ENCODE measurements around the gene SMG6. TPM values are rescaled to one million over a fixed set of nuclear protein-coding genes. Genes with fewer than 3 reads are reported as not detected.

Gene SMG6
- total RNA-seq, 6 experiments from 2014 or later = 7.4 to 10.4 (median 8.9) TPM

DNA sequence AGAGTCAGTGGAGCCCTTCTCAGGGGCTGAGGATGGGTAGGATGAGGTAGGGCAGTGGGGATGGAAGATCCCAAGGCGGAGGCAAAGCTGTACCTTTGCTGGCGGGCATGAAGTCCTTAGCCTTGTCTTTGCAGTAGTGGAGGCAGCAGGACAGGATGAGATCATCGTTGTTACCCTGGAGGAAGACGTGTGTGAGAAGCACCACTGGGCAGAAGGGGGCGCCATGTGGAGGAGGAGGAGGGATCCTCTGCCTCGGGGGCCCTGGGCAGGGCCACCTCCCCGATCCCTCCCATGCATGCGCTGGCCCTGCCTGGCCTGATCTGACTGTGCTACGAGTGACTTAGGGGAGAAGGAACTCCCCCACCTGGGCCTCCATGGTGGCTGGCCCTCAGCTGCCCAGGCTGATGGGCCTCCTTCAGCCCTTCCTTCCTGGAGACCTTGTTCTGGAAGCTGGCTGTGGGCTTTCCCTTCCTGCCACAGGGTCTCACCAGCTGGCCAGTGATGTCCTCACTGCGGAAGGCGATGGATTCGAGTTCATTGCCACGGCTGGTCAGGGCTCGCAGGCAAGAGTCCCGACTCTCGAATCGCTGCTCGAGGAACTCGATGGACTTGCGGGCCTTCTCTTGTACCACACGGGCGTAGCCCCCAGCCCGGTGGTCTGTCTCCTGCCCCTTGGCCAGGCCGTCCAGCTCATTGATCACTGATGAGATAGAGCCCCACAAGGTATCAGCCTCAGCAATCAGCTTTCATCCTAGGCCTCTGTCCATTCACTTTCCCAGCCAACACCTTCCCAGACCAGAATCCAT, 238.4 kb downstream of the SMG6 start:
- WGBS (ENCODE audit: insufficient coverage, low coverage, low lambda C conversion rate, missing lambda C conversion rate) = 57% methylated on average over 5 of the region's 24 CpGs
- Histone ChIP-seq H3K4me1 (peaks cover 0 to 33% (median 3%) of the 10 kb centered on the region in 4 donors), H3K4me3 (no peak overlapping the region), H3K9me3 (no peaks in the 10 kb centered on the region), H3K36me3 (no peaks in the 10 kb centered on the region), H3K27ac (peak overlapping the region; percentile 24 to 65 (median 40)), H3K27me3 (no peaks in the 10 kb centered on the region)
- ATAC-seq (peak; percentile 12 to 16 (median 13)), DNase-seq (no peak)
- intact Hi-C loops (cut with DNase I) = no loop called here
- TF ChIP-seq CTCF (IDR thresholded peaks at IDR 0.05) = peak in 3 of 4 donors; percentile 11 to 18 (median 18)
- TF ChIP-seq POLR2A (IDR thresholded peaks at IDR 0.05) = no peak

DNA sequence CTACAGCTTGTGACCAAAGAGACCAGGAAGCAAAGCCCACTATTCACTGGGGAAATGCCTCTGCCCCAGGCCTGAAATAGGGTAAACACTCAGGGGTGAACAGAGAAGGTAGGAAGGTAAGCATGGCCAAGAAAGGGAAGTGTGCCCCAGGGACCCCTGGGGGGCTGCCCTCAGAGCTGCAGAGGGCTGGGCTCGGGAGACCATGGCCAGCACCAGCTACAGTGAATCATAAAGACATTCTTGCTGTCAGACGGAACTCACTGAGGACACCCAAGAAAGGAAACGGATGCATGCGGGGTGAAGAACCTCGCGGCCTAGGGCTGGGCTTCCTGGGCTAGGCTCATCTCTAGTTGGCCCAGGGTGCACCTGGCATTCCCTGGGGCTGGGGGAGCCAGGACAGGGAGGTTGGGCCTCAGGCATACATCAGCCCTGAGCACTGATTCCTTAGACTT, 239.0 kb downstream of the SMG6 start:
- ATAC-seq = peak in 3 of 4 donors; percentile 2 to 12 (median 4)
- no peak for TF ChIP-seq CTCF (IDR thresholded peaks at IDR 0.05)
- TF ChIP-seq POLR2A (IDR thresholded peaks at IDR 0.05) = no peak

GRCh38 chr17:2064147-2064489, 239.5 kb downstream of the SMG6 start:
- intact Hi-C loops (cut with DNase I) = no loop called here
- H3K4me1 ChIP-seq = peaks cover 0 to 27% (median 3%) of the 10 kb centered on the region in 4 donors
- peak overlapping the region; percentile 36 to 65 (median 40) for H3K27ac ChIP-seq
- no peaks in the 10 kb centered on the region for H3K9me3 ChIP-seq
- TF ChIP-seq POLR2A (IDR thresholded peaks at IDR 0.05) (no peak), CTCF (IDR thresholded peaks at IDR 0.05) (no peak)
- H3K27me3 ChIP-seq = no peaks in the 10 kb centered on the region
- H3K4me3 ChIP-seq = no peak overlapping the region
- no peaks in the 10 kb centered on the region for H3K36me3 ChIP-seq
- ATAC-seq (peak in 2 of 4 donors; percentile 40 to 52), DNase-seq (no peak)
- 25% methylated on average over 4 of the region's 5 CpGs for WGBS (ENCODE audit: insufficient coverage, low coverage, low lambda C conversion rate, missing lambda C conversion rate)

More for the DNA sequence above, 239.0 kb downstream of the SMG6 start:
- H3K4me1 ChIP-seq = peaks cover 0 to 28% (median 3%) of the 10 kb centered on the region in 4 donors
- no peak overlapping the region for H3K4me3 ChIP-seq
- no peaks in the 10 kb centered on the region for H3K9me3 ChIP-seq
- no peaks in the 10 kb centered on the region for H3K36me3 ChIP-seq
- H3K27me3 ChIP-seq = no peaks in the 10 kb centered on the region
- intact Hi-C loops (cut with DNase I) = no loop called here
- H3K27ac ChIP-seq = peak overlapping the region; percentile 36 to 65 (median 40)
- no peak for DNase-seq
- no CpG with 5 or more reads among the region's 6 CpGs for WGBS (ENCODE audit: insufficient coverage, low coverage, low lambda C conversion rate, missing lambda C conversion rate)

DNA sequence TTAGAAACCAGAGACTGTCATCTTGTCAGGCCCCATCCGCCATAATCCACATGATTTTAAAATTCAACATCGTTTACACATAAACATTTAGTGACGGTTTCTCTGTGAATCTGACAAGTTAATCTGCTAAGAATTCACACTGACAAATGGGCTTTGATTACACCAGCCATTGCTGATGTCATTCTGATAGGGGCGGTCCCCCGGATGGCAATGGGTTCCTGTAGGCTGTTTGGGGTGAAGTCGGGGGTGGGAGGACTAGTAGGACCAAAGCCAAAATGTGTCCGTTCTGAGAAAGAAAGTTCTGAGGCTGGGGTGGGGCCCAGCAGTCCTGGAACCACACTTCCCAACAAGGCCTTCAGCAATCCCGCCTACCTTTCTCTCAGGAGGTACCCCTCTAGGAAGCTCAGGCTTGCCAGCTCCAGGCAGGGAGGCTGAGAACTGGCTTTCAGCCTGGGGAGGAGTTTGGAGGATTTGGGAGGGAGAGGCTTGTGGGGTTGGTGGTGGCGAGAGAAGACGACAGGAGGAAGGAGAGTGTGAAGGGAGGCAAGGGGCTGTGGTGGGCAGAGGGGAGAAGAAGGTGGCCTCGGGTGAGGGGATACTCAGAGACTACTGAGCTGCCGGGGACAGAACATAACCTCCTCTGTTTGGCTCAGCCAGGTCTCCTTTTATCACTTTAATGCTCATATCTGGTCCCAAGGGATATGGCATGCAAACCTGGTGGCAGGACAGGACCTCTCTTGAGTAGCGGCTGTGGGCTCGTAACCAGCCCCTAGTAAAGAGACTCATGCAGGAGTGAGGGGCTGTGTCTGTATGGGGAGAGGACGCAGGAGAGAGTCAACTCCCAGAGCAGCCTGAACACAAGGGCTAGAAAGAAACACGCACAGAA, 240.1 kb downstream of the SMG6 start:
- no peaks in the 10 kb centered on the region for H3K36me3 ChIP-seq

More for the DNA sequence above, 240.1 kb downstream of the SMG6 start:
- H3K9me3 ChIP-seq = no peaks in the 10 kb centered on the region
- no peaks in the 10 kb centered on the region for H3K27me3 ChIP-seq
- ATAC-seq = no peak
- H3K27ac ChIP-seq = peak overlapping the region; percentile 36 to 65 (median 40)
- 62% methylated on average over 13 of the region's 16 CpGs for WGBS (ENCODE audit: insufficient coverage, low coverage, low lambda C conversion rate, missing lambda C conversion rate)
- intact Hi-C loops (cut with DNase I) = no loop called here
- H3K4me3 ChIP-seq = no peak overlapping the region
- no peak for DNase-seq
- TF ChIP-seq CTCF (IDR thresholded peaks at IDR 0.05) = no peak
- TF ChIP-seq POLR2A (IDR thresholded peaks at IDR 0.05) = no peak
- H3K4me1 ChIP-seq = peaks cover 0 to 32% (median 5%) of the 10 kb centered on the region in 4 donors
